ENCODE results near the gene DUOXA1.
"Not testable (repeated sequence)": the region's sequence is repeated elsewhere in the genome, so short reads cannot be mapped to it uniquely, and the experiment has no call there.

GRCh38 chr15:45075440-45076320 is 54.0 kb downstream of the DUOXA1 start:
- not testable (repeated sequence) for TF ChIP-seq CTCF (IDR thresholded peaks at IDR 0.05; ENCODE audit: insufficient read depth, low read length); POLR2AphosphoS5 (IDR thresholded peaks at IDR 0.05; ENCODE audit: low read depth)
